NCI-H460 (cell line): ENCODE data around the gene HEMGN. TPM values are rescaled to one million over a fixed set of nuclear protein-coding genes. Genes with fewer than 3 reads are reported as not detected.
"Not testable (repeated sequence)": the region's sequence is repeated elsewhere in the genome, so short reads cannot be mapped to it uniquely, and the experiment has no call there.

Source experiments
- DNase-seq: peaks from one replicate; pipeline ENCODE4 v3.0.0-alpha.2; 2016; ENCODE audit warnings: low read depth; ENCODE audit errors: extremely low read depth
- polyA plus RNA-seq: library from polyadenylated mRNA; depleted of rRNA; stranded (reverse); fragments of >200 nt; gene quantifications from 2 replicates; pipeline ENCODE4 v1.2.3, GENCODE V29; 2014; cell fraction: nucleus; rRNA removed
- total RNA-seq: library from RNA; depleted of rRNA; stranded (reverse); fragments of >200 nt; shearing (Covaris generic); gene quantifications from 2 replicates; pipeline ENCODE4 v1.2.3, GENCODE V29; 2014; rRNA removed

The HEMGN gene
- not detected in 2 replicates for total RNA-seq
- polyA plus RNA-seq, result not detected in 2 replicates

DNA sequence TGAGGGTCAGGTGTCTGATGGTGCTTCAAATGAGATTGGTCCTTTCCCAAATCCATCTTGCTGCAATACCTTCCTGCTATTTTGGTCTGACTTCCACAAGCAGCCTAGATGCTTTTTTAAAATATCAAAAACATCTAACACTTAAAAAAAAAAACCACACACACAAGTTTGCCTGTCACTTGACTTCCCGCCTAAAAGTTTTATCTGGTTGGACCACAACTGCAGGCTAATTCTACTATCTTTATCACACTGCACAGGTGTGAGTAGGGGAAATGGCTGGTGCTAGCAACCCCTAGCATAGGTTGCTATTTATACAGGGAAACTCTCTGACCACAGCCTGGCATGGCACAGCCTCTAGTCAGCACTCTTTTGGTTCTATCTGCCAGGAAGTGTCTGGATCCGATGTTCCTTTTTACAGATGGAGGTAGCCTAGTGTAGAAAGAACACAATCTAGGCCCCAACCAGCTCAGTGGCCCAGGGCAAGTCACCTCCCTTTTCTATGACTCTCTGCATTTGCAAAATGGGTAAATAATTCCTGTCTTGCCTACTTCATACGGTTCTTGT lies at the start of gene HEMGN:
Gene HEMGN (minus strand): TSS at position 92 of the 564 bp plus-strand sequence. CDS start 36 bp downstream, at position 56.
- DNase-seq, result no peak

DNA sequence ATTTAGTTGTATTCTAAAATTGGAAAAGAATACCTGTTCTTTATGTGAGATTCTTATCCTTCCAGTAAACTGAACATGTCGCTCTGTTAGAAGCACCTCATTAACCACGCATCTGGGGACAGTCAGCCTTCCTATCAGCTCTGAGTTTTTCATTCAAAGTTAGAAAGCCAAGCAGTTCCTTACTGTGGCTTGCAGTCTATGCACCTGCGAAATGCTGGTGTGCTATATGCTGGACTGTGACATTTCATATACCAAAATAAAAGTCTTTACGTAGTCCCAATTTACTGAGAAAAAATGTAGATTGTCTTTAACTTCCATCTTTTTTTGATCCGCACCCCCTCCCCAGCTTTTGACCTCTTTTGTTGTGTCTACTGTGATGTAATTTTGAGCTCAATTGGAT lies 49.5 kb upstream of the HEMGN start:
- no peak for DNase-seq

DNA sequence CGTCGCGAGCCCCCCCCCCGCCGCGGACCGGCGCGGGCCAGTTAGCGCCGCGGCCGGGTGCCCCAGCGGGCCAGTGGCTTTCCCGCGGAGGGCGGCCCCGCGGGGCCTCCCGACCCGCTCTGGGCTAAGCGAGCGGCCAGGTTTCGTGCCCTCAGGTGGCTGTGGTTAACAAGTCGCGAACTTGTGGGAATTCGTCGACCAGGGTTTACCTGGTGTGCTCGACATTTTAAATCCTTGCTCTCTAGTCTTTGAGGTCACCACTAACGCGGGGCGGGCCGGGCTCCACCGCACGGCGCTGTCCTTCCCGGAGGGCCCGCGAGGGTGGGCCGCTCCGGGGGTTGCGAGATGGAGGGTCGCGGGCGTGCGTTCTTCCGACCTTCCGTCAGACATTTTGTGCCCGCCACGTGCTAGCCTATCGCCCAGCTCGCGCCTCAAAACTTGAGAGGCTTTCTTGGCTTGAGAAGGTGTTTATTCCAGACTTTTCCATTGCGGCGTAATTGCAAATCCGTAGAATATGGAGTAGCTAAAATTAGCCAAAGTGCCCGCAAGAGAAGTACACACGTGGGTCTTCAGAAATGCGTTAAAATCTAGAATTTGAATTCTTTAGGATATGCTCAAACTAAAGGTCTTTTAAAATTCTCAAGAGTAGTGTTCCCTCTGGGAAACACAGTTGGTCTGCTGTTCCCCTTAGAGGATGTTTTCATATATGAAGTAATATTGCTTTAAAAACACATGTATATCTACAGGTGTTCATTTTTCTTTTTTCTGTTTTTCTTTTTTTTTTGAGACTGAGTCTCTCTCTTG lies 47.3 kb upstream of the HEMGN start:
- peak; percentile 6 for DNase-seq

- peak; percentile 50 for DNase-seq
Observed at GRCh38 chr9:97984188-97985057, 46.5 kb upstream of the HEMGN start.

DNA sequence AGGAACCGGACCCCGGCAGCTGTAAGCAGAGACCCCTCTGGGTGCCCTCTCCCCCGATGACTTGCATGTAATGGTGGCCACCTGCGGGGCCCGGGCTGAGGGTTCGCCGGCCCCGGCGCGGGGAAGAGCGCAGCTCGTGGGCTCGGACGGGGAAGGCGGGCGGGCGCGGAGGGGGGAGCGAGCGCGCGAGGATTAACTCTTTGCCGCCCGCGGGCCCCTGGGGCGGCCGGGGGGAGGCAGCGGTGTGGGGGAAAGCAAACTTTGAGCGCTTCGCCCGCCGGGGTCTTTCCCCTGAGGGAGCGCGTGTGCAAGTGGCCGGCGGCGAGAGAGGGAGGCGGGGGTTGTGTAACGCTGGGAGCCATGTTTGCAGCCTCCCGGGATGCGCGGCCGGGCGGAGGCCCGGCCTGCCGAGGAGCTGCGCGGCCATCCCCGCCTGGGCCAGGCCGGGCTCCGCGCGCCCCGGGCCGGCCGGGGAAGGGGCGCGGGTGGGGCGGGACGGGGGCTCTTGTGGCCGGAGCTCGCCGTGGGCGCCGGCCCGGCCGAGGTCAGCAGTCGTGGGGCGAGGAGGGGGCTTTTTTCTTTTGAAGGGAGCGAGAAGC lies 45.7 kb upstream of the HEMGN start:
- peak; percentile 5 for DNase-seq

GRCh38 chr9:97982683-97983588 lies 45.0 kb upstream of the HEMGN start, which contains the start of gene ANP32B:
TSS of gene ANP32B (plus strand) at chr9:97983341. CDS start at chr9:97983556, 215 bp downstream.
- DNase-seq, result peak; percentile 91

DNA sequence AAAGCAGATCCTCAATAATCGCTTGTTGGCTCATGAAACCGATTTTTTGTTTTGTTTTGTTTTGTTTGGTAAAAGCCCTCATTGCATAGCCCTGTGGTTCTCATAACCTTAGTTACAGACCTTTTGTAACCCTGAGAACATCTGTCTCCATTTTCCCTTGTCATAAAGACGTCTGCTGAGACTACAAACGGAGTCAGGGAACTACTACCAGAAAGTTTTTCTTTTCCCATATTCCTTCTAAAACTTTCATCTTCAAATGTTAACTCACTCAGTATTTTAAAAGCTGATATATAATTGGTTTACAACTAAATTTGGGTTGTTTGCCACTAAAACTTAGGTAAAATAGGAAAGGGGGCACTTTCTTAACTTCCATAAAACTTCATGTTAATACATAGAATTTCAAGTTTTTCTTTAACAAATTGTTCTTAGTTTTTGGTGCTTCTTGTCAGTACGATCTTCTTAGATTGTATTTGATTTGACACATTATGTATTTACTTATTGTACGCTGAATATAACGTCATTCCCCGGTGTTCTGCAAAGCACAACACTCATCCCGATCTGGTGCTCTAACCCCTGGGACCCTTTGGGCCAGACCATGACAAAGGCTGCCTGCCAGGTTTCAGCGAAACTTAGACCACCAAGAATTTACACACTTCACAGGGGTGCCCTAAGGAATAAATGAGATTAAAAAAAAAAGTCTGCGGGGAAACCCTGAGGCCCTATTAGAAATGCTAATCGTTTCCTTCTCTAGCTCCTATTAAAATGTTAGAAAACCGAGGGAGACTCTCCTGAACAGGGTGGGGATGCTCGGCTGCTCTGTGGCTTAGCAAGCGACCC lies 44.1 kb upstream of the HEMGN start:
- peak; percentile 21 for DNase-seq

- DNase-seq, result no peak
Observed at GRCh38 chr9:97980918-97981845, 43.2 kb upstream of the HEMGN start.

GRCh38 chr9:97980479-97980803 lies 42.5 kb upstream of the HEMGN start:
- peak; percentile 7 for DNase-seq

DNA sequence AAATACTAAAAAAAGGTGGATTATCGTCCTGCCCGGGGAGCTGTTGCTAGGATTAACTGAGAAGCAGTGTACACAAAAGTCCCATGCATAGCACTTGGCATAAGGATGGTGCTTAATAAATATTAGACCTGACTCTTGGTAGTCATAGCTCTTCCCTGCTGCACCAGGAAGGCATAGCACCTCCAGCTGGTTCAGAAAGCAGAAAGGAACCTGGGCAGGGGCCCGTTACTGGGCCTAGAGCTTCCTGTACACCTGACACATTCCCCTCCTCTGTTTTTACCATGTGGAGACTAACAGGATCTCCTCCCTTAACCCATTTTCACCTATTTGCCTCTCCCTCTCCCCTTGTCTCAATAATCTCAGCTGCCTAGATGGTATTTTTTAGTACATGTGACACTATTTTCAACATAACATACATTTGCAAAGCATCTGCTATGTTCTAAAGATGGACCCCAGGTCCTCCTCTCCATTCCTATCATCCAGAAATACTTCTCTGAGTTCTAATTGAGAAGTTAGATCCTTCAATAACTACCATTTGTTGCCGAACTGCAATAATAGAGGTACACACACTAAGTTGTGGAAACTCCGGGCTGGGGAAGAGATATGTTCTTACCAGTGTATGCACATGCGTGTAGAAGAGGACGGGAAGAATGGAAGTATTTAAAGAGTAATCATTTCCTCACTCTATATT lies 42.0 kb upstream of the HEMGN start:
- DNase-seq, result no peak

DNA sequence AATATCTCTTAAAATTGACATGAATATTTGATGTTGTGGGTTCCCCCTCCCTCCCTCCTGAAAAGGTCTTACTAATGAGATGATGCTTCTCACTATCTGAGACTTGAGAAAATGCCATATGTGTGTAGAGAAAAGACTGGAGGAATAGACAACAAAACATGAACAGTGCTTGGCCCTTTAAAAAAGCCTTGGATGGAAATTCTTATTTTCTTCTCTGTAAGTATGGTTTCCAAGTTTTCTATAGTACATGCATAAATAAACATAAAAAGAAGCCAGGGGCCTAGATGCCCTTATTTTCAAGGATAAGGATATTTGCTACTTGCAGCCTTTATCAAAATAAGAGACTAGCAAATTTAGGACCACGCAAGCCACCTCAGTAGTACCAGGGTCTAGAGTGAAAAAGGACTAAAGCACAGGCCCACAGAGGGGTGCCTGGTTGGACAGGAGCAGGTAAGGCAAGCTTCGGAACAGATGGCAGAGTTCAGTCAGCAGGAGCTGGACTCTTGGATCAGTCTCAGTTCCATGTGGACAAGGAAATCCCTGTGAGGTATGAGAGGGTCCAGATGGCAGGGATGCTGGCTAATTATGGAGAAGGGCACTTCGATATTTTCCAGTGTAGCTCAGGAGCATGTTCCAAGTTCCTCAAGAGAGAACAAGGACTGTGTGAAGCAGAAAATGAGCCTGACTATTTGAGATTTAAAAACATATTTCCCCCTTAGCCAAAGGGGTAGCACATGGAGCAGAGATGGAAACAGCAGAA lies 40.6 kb upstream of the HEMGN start:
- no peak for DNase-seq

DNA sequence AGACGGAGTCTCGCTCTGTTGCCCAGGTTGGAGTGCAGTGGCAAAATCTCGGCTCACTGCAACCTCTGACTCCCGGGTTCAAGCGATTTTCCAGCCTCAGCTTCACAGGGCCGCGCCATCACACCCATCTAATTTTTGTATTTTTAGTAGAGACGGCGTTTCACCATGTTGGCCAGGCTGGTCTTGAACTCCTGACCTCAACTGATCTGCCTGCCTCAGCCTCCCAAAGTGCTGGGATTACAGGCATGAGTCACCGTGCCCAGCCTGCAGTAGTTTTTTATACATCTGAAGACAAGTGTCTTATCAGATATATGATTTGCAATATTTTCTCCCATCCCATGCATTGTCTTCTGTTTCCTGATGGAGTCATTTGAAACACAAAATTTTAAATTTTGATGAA lies 38.7 kb upstream of the HEMGN start:
- not testable (repeated sequence) for DNase-seq

DNA sequence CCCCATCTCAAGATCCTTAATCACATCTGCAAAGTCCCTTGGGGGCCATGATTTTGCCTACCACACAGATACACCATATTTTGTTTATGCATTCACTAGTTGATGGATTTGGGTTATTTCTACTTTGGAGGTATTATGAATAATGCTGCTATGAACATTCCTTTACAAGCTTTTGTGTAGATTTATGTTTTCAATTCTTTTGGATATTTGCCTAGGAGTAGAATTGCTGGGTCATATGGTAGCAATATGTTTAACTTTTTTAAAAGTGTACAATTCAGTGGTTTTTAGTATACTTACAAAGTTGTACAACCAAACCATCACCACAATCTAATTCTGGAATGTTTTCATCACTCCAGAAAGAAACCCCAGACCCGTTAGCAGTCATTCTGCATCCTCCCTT lies 37.4 kb upstream of the HEMGN start:
- DNase-seq, result no peak

GRCh38 chr9:97972753-97973152 lies 34.8 kb upstream of the HEMGN start:
- no peak for DNase-seq

- no peak for DNase-seq
Observed at GRCh38 chr9:97970165-97970564, 32.2 kb upstream of the HEMGN start.

- no peak for DNase-seq
Observed at GRCh38 chr9:97969014-97969413, 31.0 kb upstream of the HEMGN start.
